HG02884 (cell line): ENCODE measurements around the gene OR6K6.

Source experiments
- ATAC-seq: cut with Tn5 transposase; IDR thresholded peaks from one replicate; pipeline ENCODE4 v1.9.1; 2021; ENCODE audit warnings: mild to moderate bottlenecking, moderate library complexity; ENCODE audit not compliant: unreplicated experiment

OR6K6 gene

GRCh38 chr1:158800526-158800925 lies 46.0 kb downstream of the OR6K6 start:
- ATAC-seq = no peak

GRCh38 chr1:158801396-158801795 lies 46.9 kb downstream of the OR6K6 start:
- no peak for ATAC-seq

GRCh38 chr1:158803678-158804077 lies 49.2 kb downstream of the OR6K6 start:
- no peak for ATAC-seq
